ENCODE measurements around the gene FLT4.

- TF ChIP-seq CTCF (IDR thresholded peaks at IDR 0.05; ENCODE audit: insufficient read depth, low read length, poor library complexity, severe bottlenecking) (no peak), EZH2phosphoT487 (conservative IDR thresholded peaks at IDR 0.05; ENCODE audit: low read length) (no peak)
Observed at GRCh38 chr5:180628211-180628610, 21.2 kb downstream of the FLT4 start.
